HFF-Myc (cell line): ENCODE measurements around the gene MBNL1.
A peak's percentile ranks its signal among the peaks of the same experiment; 100 is the strongest.

Experiments
- DNase-seq: peaks from one replicate; pipeline ENCODE4 v3.0.0-alpha.2; 2011; ENCODE audit warnings: low read depth; ENCODE audit errors: extremely low read depth
- H3K4me3 ChIP-seq: replicated peaks from 2 replicates; pipeline ENCODE4 v1.5.1; 2011; ENCODE audit warnings: low read depth, mild to moderate bottlenecking, control low read depth, low read length
- CTCF ChIP-seq: IDR thresholded peaks from 2 replicates; pipeline ENCODE4 v1.5.1; 2012; ENCODE audit warnings: mild to moderate bottlenecking, low read depth, low read length, control low read depth; ENCODE audit errors: missing control alignments

The MBNL1 gene

GRCh38 chr3:152505926-152506325 is 237.2 kb downstream of the MBNL1 start:
- H3K4me3 ChIP-seq: no peak overlapping the region
- no peak for TF ChIP-seq CTCF
- no peak for DNase-seq

GRCh38 chr3:152508705-152509104 is 240.0 kb downstream of the MBNL1 start:
- DNase-seq: peak; percentile 4
- no peak overlapping the region for H3K4me3 ChIP-seq
- no peak for TF ChIP-seq CTCF

GRCh38 chr3:152511904-152512303 is 243.2 kb downstream of the MBNL1 start:
- no peak for DNase-seq
- TF ChIP-seq CTCF: no peak

GRCh38 chr3:152513301-152513960 is 244.7 kb downstream of the MBNL1 start:
- no peak for TF ChIP-seq CTCF
- DNase-seq: no peak
- no peak overlapping the region for H3K4me3 ChIP-seq

More at GRCh38 chr3:152511904-152512303, 243.2 kb downstream of the MBNL1 start:
- H3K4me3 ChIP-seq: no peak overlapping the region
